UCSD-AML1 (cell line): Measurements from ENCODE around the gene WASL.

Source experiments
- DNase-seq: peaks from one replicate; lab custom pipeline; 2025; ENCODE audit not compliant: unreplicated experiment; lab: John Stamatoyannopoulos, UW

Gene WASL

DNA sequence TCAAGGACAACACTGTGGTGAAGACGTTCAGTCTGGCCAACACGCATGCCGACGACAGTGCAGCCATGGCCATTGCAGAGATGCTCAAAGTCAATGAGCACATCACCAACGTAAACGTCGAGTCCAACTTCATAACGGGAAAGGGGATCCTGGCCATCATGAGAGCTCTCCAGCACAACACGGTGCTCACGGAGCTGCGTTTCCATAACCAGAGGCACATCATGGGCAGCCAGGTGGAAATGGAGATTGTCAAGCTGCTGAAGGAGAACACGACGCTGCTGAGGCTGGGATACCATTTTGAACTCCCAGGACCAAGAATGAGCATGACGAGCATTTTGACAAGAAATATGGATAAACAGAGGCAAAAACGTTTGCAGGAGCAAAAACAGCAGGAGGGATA, 86.5 kb downstream of the WASL start:
- no peak for DNase-seq

DNA sequence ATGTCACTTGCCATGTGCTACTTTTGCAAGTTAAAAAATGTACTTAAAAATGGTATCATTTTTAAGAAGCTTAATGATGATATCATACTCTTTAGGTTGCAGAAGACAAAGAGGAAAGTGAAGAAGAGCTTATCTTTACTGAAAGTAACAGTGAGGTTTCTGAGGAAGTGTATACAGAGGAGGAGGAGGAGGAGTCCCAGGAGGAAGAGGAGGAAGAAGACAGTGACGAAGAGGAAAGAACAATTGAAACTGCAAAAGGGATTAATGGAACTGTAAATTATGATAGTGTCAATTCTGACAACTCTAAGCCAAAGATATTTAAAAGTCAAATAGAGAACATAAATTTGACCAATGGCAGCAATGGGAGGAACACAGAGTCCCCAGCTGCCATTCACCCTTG, 87.0 kb downstream of the WASL start:
- DNase-seq: no peak

DNA sequence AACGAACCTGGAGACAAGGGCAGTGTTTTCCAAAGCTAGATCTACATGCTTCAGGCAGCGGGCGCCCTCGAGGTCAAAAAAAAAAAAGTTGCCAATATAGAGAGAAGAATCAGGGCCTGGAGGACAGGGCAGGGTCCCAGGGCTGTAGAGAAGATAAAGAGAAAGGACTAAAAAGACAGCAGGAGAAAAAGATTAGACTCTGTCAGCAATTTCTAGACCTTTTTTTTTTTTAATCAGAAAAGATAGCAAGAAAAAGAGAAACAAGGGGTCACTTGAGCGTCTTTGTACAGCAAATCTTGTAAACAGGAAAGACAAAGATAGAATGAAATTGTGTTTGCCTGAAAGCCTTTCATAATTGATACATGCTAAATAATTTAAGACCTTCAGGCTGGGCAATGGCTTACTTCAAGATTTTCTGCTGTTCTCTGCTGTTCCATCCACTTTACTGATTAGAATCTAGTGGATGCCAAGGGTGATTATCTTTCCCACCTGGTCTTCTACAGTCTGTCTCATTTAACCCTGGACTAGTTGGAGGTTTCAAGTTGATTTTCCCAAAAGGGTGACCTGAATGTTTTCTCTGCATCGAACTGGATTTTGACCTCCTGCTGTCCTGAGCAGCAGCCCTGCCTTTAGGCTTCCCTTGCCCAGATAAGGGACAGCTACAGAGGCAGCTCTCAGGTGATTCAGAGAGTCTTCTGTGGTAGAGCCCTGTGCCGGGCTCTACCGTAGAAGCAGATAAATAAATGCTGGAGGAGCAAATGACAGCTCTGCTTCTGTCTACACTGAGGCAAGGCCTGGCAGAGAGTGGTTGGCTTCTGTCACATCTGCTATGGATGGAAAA, 88.1 kb downstream of the WASL start:
- no peak for DNase-seq

DNA sequence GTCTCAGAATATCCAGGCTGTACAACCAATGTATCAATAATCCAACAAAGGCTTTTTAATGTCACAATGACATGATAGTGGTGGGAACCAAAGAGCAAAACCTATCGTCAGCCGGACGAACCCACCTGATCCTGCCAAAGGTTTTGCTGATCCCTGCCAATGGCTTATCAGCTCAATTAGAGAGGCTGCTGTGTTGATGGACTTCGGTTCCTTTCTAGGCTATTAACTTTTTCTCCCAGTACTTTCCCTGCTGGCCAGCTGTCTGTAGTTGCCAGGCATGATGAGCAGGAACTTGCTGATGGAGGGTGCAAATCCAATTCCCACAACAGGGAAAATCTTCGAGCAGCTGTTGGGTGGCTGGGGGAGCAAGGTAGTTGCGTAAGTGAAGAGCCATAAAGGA, 90.8 kb downstream of the WASL start:
- DNase-seq: no peak

DNA sequence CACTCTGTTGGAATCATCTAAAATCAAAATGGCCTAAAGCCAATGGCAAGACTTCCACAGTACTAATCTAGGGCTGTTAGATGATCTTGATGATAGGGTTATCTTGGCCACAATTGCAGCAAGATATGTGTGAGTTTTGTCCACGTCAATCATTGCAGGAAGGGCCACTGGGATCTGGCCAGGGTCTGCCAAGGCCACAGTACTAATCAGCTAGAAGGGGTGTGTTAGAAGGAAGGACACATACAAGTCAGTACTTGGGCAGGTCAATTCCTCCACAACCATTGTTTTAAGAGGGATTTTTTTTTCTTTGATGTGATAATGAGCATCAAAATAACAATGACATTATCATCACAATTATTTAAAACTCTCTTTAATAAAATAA, 91.5 kb downstream of the WASL start:
- no peak for DNase-seq

DNA sequence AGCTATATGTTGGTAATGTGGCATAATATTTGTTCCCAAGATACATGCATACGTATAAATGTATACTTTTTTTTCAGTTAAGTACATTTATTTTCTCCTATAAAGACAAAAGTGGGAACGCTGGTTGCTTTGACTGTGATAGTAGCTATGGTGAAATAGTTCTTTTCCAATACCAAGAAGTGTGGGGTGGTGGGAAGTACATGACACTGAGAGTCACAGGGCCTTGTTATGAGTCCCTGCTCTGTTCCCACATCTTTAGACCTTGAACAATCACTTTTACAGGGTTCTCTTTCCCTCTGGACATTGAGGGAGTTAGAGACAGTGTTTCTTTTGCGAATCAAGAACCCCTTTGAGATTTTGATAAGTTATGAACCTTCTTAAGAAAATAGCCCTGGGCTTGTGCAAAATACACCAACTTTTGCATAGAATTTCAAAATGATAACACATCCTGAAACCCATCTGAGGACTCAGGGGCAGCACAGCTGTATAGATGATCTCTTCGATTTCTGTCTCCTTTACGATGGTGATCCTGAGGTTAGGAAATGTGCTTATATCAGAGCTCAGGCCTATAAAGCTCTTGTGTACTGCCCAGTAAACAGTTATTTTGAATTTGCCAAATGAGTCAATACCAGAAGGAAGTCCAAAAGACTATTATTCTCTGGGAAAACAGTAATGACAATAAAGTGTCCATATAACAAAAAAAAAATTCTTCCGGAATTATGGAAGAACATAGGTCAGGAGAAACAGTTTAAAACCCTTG, 92.1 kb downstream of the WASL start:
- DNase-seq: no peak

DNA sequence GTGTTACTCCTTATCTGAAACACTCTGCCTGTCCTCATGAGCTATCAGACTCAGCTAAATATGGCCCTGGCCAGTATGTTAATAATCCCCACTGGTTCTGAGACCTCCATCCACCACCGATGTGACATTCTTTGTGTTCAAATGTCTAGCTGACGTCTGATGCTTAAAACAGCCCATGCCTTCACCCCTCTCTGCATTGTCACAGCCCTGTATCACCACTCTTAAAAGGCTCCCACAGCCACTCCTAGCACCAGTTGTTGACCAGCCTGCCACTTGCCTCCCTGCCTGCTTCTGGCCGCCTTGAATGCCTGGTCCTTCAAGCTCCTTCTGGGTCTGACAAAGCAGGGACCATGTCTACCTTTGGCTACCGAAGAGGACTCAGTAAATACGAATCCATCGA, 93.2 kb downstream of the WASL start, which contains the start of gene LMOD2:
Gene LMOD2, plus strand, starts transcription at position 253 of the 400 bp plus-strand sequence. Its CDS starts 98 bp downstream, at position 351.
- DNase-seq: no peak

DNA sequence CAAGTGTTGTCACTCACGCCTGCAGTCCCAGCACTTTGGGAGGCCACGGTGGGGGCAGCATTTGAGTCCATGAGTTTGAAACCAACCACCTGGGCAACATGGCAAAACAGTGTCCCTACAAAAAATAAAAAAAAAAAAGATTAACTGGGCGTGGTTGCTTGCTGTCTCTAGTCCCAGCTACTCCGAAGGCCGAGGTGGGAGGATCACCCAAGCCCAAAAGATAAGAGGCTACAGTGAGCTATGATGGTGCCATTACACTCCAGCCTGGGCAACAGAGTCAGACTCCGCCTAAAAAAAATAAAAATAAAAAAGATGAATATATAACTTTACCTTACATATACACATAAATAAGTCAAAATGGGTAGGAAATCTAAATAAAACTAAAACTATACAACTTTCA, 95.6 kb downstream of the WASL start:
- DNase-seq: no peak

DNA sequence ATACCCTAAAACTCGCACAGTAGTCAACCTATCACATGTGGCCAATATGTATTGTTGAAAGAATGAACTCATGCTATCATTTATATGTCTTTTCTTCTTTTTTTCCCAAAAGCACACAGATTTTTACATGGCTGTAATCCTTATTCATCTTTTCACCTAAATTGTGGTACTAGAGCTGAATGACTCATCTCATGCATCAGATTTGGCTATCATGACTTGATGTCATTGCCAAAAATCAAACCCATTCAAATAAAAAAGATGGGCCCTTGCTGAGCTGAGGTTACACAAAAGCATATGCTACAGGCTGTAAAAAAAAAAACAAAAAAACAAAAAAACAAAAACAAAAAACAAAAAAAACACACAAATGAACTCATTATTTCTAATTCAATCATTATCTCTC, 96.4 kb downstream of the WASL start:
- DNase-seq: no peak

DNA sequence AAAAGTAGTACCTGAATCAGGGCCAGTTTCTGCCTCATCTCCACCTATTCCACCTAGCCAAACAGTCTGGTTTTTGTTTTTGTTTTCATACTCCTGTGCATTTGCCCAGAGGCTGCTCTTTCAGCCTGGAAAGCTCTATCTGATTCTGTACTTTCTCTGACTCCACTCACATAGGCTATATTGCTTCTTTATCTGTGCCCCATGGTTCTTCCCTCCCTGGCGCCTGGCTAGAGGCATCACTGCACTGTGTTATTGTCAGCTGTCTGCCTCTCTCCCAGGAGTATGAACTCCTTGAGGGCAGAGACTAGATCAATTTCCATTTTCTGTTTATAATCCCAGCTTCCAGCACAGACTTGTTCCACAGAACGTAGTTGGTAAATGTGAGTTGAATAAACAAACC, 98.2 kb downstream of the WASL start:
- no peak for DNase-seq

DNA sequence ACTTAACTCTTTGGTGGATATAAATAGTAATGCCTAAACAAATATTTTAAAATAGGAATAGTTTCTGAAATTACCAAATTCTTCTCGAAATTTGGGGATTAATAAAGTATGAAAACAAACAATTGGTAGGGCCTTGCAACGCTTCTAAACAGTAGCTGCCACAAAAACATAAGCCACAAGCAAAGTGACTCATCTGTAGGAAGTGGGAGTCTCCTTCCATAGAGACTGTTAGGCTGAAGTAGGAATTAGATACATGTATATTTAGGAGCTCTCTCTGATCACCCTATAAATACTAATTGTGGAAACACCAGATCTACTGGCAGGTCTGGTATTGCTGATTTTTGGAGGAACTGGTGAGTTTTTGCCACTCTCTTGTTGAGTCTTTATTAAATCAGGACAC, 98.8 kb downstream of the WASL start:
- no peak for DNase-seq

DNA sequence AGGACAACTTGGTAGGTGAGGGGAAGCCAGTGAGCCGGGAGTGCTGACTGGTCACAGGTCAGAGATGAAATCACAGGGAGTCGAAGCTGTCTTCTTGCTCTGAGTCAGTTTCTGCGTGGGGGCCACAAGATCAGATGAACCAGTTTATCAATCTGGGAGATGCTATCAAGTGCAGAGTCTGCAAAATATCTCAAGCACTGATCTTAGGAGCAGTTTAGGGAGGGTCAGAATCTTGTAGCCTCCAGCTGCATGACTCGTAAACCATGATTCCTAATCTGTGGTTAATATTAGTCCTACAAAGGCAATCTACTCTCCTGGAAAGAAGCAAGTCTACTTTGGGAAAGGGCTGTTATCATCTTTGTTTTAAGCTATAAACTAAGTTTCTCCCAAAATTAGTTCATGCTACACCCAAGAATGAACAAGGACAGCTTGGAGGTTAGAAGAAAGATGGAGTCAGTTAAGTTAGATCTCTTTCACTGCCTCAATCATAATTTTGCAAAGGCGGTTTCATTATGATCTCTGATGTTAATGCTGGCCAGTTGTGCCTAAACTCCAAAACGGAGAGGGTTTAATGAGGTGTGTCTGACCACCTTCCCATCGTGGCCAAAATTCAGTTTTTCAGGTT, 101.6 kb downstream of the WASL start:
- no peak for DNase-seq

DNA sequence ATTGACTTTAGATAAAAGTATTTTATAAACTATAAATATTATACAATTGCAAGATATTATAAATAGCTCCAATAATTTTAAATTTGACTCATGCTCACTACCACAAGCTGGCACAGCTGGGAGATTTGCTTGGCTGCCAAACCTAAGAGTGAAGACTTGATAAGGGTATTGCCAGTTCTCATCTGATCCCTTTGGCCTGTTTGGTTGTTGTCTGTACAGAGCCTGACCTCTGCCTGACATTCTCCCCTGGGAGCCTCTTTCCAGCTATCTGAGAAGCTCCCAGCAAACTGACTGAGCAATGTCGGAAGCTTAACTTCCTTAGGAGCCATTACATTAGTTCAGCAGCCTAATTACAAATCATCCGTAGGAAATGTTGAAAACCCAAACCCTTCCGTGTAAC, 103.3 kb downstream of the WASL start:
- DNase-seq: no peak

DNA sequence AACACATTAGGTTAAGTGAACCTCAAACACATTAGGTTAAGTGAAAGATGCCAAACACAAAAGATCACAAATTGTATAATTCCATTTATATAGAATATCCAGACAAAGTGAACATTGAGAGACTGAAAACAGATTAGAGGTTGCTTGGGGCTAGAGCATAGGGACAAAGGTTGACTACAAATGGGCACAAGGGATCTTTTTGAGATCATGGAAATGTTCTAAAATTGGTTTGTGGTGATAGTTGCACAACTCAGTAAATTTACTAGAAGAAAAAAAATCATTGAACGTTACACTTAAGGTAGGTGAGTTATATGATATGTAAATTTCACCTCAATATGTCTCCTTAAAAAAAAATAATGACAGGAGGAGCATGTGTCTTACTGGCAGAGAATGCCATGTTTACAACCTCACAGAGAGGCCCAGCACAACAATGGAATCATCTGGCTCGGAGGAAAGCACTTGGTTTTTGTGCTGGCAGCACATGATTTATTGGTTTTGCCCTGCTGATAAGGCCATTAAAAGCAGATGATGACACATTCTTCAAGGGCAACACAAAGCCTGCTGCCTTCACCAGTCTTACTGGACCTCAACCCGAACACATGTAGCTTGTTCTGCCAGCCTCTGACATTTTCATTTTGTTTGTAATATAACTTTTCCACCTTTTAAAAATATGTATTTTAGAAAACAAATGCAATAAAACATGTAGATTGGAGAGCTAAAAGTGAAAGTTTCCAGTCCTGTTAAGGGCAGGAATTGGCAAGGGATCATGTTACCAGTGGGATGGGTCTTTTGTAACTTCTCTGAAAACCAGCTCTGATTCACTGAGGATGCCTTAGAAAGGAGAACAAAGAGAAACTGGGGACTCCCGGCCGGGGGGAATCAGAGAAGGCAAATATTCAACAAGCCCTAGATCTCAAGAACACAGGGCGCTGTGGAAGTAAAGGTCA, 105.0 kb downstream of the WASL start:
- no peak for DNase-seq

DNA sequence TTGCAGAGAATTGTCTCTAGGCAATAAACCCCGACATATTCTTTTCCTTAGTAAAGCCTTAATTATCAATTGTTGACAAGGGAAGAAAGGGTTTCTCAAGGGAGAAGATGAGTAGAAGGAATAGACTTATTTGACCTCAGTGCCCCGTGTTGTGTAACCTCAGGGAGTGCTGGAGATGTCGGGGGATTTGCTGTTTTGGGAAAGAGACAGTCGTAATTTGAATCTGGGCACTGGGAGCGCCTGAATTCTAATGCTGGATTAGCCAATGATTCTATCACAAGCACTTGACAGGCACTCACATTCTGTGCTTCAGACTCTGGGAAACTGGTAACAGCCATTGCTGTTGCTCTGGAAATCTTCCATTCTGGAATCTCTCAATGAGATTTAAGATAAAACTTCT, 106.9 kb downstream of the WASL start:
- DNase-seq: no peak

DNA sequence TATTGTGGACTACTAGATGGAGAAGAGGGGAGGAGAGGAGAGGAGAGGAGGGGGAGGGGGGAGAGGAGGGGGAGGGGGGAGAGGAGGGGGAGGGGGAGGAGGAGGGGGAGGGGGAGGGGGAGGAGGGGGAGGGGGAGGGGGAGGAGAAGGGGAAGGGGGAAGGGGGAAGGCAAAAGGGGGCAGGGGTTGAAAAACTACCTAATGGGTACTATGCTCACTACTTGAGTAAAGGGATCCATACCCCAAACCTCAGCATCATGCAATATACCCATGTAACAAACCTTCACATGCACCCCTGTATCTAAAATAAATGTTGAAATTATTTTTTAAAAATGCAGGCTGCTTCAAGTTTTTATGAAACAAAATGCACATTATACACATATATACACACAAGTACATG, 108.2 kb downstream of the WASL start:
- no peak for DNase-seq

DNA sequence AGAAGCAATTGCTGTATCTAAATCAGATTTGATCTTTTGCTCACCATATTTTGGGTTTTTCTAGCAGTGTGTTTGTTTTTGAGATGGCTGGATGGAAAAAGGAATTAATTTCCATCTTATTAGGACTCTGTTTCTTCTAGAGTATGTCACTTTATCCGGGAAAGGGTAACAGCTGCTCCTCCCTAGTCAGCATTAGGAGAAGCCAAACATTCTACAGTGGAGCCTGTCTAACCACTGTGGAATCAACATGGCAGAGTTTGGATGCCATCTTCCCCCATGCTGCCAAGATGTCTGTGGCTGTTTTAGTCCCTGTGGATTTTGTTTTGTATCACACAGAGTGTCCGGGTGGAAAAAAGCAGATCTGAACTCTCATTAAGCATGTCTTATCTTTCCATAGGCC, 109.2 kb downstream of the WASL start:
- no peak for DNase-seq

DNA sequence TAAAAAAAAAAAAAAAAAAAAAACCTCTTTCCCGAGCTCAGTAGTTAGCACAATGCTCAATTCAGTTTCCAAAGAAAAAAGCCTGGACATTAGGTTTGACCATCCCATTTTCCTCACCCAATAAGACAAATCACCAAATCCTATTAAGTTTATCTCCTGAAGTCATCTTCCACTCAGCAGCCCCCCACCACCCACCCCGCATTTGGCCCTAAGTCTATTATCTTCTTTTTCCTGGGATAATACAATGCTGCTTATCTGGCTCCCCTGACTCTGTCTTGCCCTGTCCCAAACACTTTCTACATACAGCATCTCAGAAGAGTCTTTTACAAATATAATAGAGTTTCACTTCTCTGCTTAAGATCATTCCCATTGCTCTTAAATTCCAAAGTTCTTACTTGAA, 110.9 kb downstream of the WASL start:
- no peak for DNase-seq

DNA sequence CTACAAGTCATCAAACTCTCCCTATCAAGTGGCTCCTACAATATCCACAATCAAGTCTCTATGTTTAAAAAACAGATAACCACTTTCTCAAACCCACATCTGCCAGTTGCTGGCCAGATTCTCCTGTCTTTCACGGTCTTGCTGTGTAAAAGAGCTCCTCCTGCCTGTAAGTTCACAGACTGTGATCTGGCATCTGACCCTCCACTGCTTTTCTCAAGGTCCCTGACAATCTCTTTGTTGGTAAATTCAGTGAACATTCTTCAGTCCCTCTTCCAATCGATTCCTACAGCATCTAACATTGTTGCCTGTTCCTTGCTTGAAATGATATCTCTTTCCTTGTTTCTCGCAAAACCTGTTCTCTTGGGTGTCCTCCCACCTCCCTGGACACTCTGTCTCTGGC, 111.6 kb downstream of the WASL start:
- no peak for DNase-seq

DNA sequence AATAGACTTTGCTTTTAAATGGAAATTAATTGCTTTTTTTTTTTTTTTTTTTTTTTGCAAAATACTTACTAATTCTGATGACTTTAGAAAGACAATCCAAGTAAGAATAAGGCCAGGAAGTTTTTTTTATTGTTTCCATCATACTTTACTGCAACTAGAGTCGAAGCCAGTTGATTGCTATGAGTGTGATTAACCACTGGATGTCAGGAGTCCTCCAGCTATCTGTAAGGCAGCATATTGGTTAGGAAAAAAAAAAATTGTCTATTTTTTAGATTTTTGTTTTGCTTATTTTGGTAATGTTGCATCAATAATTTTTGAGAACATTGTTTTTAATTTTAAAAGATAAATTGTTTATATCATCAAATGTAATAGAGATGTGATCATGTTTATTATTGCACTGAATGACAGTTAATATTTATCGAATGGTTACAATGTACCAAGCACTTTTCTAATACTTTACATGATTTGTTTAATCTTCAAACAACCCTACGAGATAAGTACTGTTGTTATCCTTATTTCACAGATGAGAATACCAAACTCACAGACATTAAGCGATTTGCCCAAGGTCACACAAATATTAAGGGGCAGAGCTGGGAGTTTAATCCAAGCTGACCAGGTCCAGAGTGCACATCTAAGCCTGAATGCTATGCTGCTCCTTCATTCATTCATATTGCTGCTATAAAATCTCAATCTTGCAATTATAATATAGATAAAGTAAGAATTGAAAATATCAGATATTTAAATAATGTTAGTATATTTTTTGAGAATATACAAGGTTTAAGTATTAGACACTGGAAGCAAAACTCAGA, 113.0 kb downstream of the WASL start:
- no peak for DNase-seq
